GM19452 (cell line): ENCODE data around the gene XK.
A peak's percentile ranks its signal among the peaks of the same experiment; 100 is the strongest.

Source experiments
- ATAC-seq: cut with Tn5 transposase; IDR thresholded peaks from one replicate; pipeline ENCODE4 v1.9.1; 2021; ENCODE audit not compliant: unreplicated experiment

Gene XK

DNA sequence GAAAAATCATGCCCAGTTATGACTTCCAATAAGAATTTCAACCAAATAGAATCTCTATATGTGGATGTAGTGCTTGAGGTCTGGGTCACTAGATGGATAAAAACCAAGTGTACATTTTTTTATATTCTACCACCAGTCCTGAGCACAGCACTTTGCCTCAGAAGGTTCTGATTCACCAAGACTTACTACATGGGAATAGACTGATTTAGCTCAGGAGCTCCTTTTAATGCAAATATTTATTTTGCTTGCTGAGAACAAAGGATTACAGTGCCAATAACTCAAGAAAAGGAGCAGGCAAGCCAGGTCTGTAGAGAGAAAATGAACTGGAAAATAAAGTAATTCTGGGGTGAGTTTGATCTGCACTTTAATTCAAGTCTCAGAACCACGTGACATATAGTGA is 6.4 kb upstream of the XK start:
- ATAC-seq = no peak

DNA sequence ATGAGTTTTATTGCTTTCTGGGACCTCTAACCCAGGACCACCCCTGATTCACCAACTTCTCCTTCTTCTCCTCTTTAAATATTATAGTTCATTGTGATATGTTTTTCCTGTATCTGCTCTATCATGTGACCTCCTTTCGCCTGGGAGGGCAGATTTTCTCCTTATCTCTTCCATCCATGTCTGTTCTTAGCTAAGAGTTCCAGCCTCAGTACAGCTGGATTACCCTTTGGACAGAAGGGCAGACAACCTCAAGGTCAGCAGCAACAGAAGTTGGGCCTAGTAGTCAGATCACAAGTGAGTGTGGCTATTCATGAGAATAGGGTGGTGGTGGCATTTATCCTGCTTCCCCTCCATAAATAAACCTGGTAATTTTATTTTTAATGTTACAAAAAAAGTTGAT is 5.7 kb upstream of the XK start:
- ATAC-seq = no peak

DNA sequence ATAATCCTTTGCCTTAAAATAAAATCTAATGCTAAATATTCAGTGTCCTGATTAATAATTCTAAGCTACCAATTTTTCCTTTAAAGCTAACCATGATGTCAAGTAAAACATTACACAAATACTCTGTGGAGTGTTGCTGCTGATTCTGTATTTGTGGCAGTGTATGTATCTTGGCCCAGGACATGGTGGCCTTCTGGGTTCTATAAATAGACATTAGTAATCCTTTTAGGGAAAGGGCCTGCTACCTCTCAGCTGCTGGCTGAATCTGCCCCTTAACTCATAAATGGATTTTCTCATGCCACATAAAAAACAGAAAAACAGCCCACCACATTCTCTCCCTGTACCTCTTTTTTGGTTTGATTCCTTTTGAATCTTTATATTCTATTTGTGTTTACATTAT is 1.2 kb upstream of the XK start:
- ATAC-seq = no peak

DNA sequence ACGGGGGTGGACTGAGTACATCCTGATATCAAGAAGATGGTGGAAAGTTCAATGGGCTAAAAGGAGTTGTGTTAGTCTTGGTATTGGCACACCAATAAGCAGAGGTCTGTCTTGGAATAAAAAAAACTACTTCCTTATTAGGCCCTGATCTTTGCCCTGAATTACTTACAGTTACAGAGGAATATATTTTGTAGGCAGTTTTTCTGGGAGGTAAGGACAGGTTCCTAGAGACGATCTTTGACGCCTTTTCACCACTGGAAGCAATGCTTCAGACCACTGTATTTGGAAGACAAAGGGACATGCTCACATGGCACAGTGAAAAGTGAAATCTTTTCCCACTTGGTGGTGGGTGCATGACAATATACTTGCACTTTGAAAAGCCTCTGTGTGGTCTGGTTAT is 618 bp upstream of the XK start:
- no peak for ATAC-seq

DNA sequence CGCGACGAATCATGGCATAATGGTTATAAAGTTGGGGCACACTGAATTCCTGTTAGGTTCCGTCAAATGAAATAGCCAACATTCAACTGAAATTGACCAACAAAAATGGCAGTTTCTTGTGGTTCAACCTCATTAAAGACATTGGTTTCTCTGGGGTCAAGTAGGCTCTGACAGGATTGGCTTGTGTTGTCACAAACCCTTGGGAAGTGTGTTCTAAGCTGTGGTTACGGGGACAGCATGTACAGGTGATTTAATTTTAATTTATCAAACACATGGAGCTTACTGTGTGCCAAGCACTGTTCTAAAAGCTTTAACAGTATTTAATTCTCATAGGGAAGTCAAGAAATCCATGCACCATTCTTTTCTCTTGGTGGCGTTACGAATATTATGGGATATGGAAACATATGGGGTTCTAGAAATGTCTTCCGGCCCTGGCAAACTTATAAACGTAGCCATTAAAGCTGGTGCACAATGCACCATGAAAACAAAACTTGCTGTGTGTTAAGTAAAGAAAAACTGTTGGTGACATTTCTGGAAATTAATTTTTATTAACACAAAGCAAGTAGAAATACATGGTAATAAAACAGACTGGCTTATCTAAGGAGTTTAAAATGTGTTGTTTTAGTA is 891 bp downstream of the XK start:
- ATAC-seq = no peak

DNA sequence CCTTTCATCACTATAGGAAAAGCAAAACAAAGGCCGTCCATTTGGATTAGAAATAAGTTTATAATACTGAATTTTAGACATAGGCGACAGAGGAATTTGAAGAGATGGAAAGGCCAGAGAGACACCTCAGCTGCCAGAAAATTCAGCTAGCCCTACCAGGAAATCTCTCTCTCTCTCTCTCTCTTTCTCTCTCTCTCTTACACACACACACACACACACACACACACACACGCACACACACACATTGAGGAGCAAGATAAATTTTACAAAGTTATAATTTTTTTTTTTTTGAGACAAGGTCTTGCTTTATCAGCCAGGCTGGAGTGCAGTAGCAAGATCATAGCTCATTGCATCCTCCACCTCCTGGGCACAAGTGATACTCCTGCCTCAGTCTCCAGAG is 1.4 kb downstream of the XK start:
- ATAC-seq = no peak

DNA sequence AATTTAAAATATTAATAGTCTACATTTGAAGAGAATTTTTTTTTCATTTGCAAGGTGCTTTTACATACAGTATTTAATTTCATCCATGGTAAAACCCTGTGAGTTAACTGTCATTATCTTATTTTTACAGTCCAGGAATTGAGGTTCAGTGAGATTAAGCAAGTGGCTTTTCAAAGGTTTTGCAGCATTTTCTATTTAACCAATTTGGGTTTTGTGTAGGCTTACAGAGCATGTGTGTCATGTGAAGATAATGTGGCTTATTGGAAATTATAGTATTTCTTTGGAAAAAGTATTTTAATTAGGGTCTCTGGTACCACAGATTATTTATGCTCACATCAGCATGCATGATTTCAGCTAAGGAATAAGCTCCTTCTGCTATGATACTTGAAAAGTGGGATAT is 4.5 kb downstream of the XK start:
- no peak for ATAC-seq

DNA sequence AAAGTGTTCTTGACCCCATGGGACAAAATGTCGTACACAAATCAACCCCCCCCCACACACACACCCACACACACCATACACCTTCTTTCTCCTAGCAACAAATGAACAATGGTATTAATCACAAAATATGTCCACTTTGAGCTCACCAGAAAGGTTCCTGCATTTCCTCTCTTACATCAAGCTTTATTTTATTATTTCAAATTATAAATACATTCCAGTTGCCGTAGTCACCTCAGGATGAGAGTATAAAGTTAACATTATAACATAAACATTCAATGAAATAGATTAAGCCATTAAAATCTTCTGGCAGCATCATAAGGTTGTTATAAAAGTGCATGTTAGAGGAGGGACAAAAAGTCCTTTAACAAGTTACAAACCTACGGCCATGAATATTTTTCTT is 7.3 kb downstream of the XK start:
- ATAC-seq = no peak

DNA sequence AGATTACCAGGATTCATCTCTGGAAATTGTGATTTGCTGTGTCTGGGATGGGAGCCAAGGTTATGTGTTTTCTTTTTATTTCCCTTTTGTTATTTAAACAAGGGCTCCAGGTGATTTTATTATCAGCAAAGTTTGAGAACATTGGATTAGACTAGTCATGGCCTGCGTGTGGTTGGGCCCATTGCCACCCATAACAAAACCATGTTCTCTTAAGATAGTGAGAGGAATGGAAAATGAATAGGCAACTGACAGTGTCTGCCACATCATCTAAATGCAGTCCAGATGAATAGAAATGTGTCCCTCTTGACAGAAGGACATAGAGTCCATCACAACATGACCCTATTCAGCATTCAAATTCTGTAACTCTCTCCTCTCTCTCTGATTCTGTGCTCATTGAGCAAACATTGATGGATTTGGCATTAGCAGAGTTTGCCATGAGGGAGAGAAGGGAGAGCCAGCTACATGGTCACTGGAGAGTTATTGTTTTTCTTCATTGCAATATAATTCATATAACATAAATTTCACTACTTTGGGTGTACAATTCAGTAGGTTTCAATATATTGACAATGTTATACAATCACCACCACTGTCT is 11.7 kb downstream of the XK start:
- ATAC-seq = no peak

DNA sequence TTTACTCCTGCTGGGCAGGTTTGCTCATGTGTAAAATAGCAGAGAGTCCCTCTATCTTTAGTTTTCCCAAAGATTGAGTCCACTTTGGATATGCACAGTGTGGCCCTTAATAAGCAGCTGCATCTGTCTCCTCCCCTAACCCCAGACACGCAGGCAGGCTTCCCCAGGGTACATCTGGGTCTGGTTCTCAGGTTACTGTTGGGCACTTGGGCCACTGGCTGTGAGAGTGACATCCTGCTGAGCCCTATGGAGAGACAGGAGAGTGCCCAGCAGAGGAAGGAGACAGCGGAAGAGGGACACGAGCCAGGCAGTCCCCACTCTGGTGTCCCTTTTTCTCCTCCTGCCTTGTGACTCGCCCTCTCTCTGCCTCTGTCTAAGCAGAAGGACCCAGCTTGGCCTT is 16.0 kb downstream of the XK start:
- no peak for ATAC-seq

DNA sequence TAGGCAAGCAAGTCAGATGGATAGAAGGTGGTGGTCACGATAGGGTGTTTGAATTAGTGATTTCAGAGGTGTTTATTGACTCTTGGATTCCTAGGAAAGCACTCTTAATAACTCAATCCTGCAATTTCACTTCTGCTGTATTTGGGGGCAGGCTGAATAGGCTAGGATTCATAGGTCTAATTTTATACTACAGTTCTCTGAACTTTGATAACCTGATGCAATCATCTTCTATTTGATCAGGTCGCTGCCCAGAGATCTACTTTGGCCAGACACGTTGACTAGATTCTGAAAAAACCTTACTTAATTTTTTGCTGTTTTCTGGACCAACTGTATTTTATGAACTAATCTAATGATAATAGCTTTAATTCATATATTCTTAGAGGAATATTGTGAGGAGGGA is 26.4 kb downstream of the XK start:
- no peak for ATAC-seq

DNA sequence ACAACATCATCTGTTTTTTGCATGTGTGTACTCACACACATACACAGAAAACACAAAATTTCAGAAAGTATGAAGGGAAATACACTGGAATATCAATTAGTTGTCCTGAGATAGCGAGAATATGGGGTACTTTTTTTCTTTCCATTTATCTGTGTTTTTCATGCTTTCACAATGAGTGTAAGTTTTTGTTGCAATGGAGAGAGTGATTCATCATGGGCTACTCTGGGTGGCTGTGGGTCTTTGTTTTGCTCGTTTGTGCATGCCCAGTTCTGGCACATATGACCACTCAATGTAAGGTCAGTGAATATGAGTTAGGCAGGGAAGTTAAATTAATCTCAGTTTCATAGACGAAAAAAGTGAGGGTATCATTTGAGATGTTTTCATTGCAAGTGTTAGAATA is 26.9 kb downstream of the XK start:
- no peak for ATAC-seq

DNA sequence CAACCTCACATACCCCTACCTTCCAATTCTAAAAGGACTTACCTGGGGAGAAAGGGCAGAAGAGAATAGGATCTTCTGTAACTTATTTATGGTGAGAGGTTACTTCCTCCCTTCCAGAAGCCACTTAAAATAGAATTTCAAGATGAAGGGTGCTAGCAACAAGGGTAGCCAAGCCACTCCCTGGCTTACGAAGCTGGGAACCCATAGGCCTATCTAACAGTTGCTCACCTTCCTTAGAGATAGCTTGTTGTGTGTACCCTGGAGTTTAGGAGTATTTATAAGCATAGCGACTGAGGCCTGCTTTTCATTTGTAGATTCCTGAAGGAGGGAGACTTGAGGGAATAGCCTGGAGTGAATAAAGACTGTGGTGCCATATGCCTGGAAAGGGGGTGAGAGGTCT is 28.9 kb downstream of the XK start:
- ATAC-seq = no peak

DNA sequence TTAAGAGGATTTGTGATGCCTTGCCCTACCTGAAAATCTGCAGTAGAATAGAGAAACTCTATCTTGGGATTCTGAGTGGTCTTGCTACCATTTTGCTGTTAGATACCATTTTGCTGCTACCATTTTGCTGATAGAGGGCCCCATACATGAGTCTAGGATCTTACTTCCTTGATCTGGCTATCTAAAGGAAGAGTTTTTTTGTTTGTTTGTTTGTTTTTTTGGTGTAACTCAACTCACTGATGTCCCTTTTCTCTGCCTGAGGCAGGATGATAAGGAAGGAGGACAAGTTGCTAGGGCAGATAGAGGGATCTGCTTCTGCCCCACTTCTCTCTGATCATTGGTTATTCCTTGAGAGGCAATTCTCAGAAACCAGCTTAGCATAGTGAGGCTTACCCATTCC is 31.0 kb downstream of the XK start:
- no peak for ATAC-seq

DNA sequence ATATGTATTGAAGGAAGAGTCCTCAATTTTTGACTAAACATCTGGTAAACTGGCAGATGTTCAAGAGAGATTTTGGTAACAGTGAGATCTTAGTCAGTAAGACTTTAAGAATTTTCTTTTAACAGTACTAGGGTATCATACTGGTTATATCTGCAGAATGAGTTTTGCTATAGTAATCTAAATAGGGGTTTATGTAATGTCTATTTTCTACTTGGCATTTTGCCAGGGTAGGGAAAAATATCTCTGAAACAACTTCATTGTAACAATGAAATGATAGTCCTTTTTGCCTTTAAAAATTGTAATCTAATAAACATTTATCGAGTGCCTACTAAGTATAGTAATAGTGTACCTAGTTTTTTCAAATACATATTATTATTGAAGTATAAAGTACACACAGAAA is 32.1 kb downstream of the XK start:
- ATAC-seq = no peak

DNA sequence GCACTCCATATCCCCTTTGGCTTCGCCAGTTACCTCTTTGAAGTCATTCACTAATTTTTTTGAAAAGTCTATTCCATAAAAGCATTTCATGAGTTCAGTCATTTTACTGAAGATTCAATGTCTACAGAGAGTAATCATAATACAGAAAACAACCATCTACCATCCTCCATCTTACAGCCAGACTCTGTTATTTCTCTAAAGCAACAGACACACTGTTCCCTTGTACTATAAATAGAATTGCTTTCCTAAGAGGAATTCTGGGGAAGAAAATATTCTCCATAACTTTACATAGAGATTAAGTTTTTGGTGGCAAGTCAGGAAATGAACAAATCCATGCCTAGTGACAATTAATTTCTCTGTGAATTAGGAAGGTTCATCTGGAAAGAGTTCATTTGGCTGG is 37.0 kb downstream of the XK start:
- no peak for ATAC-seq

DNA sequence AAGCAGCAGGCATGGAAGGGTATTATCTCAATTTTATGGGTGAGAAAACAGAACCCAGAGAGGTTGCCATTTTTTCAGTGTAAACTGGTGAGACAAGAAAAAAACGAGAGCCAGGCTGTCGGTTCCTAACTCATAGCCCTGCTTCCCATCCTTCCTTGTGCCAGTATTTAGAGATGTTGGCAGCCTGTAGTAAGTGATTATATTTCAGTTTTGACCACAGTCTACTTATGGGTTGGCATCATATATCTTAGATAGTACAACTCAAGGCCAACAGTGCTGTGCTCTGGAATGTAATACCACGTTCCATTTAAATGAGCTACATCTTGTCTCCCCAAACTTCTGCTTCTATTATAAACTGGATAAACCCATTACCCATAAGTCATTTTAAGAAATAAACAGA is 40.8 kb downstream of the XK start:
- ATAC-seq = no peak

DNA sequence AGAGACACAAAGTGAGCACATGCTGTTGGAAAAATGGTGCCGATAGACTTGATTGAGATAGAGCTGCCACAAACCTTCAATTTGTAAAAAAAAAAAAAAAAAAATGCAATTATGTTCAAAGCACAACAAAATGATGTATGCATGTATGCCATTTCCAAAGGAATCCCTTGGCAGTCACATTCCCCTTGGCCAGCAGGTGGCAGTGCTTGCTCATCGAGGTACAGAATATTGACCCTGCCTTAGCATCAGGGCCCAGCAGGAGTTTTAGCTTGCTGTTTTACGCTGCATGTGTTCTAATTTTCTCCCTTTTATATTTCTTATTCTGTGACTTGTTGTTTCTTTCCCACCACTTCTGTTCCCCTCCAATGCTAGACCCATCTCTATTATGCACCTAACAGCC is 59.8 kb downstream of the XK start:
- peak; percentile 57 for ATAC-seq

DNA sequence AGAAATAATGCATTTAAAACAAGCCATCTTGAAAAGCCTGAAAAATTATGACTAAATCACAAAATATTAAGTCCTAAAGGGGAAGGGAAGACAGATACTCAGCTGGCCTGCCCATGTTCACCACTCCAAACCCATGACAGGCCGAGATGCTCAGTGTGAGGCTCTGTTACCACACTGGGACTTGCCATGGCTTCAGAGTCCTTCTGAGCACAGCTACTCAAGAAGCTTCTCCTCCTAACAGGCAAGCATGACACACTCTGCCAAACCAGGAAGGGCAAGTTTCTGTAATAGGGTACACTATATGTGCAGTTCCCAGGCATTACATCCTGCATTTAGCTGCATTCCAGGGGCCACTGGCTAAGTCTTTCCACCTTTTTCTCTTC is 60.2 kb downstream of the XK start:
- ATAC-seq = peak; percentile 43

DNA sequence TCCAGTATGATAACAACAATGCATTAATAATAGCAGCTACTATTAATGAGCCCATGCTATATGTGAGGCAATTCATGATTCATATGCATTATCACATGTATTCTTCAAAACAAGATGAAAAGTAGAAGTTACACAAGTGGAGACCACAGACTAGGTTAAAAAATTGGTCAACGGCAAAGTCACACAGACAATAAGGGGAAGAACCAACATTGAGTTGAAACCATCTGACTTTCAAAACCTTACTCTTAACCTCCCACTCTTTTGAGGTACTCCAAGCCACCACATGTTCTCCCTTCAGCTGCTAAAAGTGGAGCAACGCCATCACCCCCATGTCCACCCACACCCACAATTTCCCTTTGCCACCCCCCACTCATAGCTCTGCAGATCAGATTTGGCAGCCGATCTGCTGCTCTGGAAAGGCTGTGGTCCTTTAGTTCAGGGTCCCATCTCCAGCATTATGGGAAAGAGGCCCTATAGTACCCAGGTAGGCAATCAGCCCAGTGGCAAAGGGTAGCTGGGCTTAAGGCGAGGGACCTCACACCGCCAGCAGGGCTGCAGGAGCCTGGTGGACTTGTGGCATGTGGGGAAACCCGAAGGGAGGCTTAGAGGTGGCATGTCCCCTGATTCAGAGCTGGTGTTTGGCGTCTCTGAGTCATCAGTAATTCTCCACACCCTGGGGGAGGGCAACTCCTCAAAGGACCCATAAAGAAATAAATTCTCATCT is 60.8 kb downstream of the XK start:
- peak; percentile 75 for ATAC-seq

DNA sequence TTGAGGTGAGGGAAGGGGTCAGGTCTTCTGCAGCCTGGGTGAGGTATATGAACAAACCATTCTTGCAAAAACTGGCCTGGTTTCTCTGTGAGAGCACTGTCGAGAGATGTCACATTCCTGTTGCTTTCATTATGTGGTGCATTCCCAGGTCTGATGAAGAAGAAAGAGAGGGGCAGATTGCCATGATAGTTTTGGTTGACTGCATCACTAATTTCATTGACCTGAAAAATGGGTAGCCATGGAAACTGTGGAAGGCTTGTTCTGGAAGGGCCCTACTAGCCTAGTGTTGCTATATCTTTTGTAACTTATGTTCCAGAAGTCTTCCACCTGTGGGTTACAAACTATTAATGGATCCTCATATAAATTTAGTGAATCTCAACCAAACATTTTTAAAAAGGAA is 61.4 kb downstream of the XK start:
- no peak for ATAC-seq

DNA sequence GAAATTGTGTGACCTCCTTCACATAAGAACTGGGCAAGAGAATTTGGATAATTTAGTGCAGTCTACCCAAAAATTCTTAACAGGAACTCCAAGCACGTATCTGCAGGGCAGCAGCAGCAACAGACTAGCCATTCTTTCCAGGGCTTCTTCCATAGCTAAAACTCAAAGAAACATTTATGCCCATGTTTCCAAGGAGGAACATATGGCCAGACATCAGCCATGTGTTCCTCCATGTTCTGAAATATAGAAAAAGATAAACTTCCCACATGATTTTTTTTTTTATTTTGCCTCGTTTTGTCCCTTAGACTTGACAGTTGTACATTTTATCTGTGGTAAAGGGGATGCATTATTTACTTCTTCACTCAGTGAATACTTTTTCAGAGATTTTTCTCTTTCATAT is 66.7 kb downstream of the XK start:
- ATAC-seq = no peak

DNA sequence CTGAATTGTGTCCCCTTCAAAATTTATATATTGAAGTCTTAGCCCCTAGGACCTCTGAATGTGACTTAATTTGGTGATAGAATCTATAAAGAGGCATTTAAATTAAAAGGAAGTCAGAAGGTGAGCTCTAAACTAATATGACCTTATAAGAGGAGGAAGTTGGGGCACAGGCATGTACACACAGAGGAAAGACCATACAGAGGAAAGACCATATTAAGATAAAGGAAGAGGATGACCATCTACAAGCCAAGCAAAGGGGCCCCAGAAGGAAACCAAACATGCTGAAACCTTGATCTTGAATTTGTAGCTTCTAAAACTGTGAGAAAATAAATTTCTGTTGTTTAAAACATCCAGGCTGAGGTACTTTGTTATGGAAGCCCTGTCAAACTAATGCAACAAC is 67.3 kb downstream of the XK start:
- no peak for ATAC-seq
